HepG2 (cell line): ENCODE data around the gene KANK4. TPM values are rescaled to one million over a fixed set of nuclear protein-coding genes. Genes with fewer than 3 reads are reported as not detected.

Source experiments
- EP300 ChIP-seq, 3 experiments: sonication (generic) in 1 of 3; formaldehyde crosslinking in 1 of 3; IDR thresholded peaks; 2 replicates each; pipeline versions ENCODE4 v1.5.1 to v1.6.1; 2011 to 2020; ENCODE audit warnings: low read depth in 2 of 3, low read length in 2 of 3, borderline replicate concordance in 1 of 3, improper control_type of control experiment in 1 of 3, mild to moderate bottlenecking in 1 of 3, missing genetic modification reagents in 1 of 3, moderate library complexity in 1 of 3
- ESRRA ChIP-seq: sonication (generic); formaldehyde crosslinking; IDR thresholded peaks from 2 replicates; pipeline ENCODE4 v1.5.1; 2020; ENCODE audit warnings: mild to moderate bottlenecking, low read depth, missing genetic modification reagents
- HDAC1 ChIP-seq: sonication (generic); formaldehyde crosslinking; IDR thresholded peaks from 2 replicates; pipeline ENCODE4 v1.5.1; 2020; ENCODE audit warnings: mild to moderate bottlenecking, missing genetic modification reagents
- KLF16 ChIP-seq, 2 experiments: sonication (generic) in 1 of 2; formaldehyde crosslinking in 1 of 2; IDR thresholded peaks; 2 replicates each; pipeline versions ENCODE4 v1.6.1 to v1.8.0; 2016 to 2023; ENCODE audit warnings: missing genetic modification reagents in 2 of 2, missing compliant biosample characterization in 1 of 2
- KLF6 ChIP-seq: IDR thresholded peaks from 2 replicates; pipeline ENCODE4 v1.8.0; 2016; ENCODE audit warnings: missing biosample characterization, missing genetic modification reagents
- NR2C2 ChIP-seq: sonication (generic); formaldehyde crosslinking; IDR thresholded peaks from 2 replicates; pipeline ENCODE4 v1.4.0; 2020; ENCODE audit warnings: missing genetic modification reagents, mild to moderate bottlenecking, moderate library complexity, borderline replicate concordance
- NR2F1 ChIP-seq, 2 experiments: fragments of 450-650 bp in 1 of 2; formaldehyde crosslinking in 1 of 2; IDR thresholded peaks; 2 replicates each; pipeline versions ENCODE4 v1.5.0 to v1.6.1; 2016 to 2020; ENCODE audit warnings: mild to moderate bottlenecking in 1 of 2, missing compliant biosample characterization in 1 of 2, missing genetic modification reagents in 1 of 2, moderate library complexity in 1 of 2
- NR2F6 ChIP-seq, 2 experiments: IDR thresholded peaks; 2 replicates each; pipeline ENCODE4 v1.6.1; 2016; ENCODE audit warnings: antibody characterized with exemption in 1 of 2, mild to moderate bottlenecking in 1 of 2
- PHF21A ChIP-seq: sonication (generic); formaldehyde crosslinking; IDR thresholded peaks from 2 replicates; pipeline ENCODE4 v1.5.0; 2020; ENCODE audit warnings: mild to moderate bottlenecking, missing genetic modification reagents
- POGZ ChIP-seq: sonication (generic); formaldehyde crosslinking; IDR thresholded peaks from 2 replicates; pipeline ENCODE4 v1.4.0; 2020; ENCODE audit warnings: mild to moderate bottlenecking, missing genetic modification reagents
- RCOR2 ChIP-seq: IDR thresholded peaks from 2 replicates; pipeline ENCODE4 v1.6.1; 2016; ENCODE audit warnings: missing biosample characterization, missing genetic modification reagents
- SP5 ChIP-seq: IDR thresholded peaks from 2 replicates; pipeline ENCODE4 v1.6.1; 2016; ENCODE audit warnings: low read depth, borderline replicate concordance
- THRA ChIP-seq: sonication (generic); formaldehyde crosslinking; IDR thresholded peaks from 2 replicates; pipeline ENCODE4 v1.4.0; 2020; ENCODE audit warnings: missing genetic modification reagents, borderline replicate concordance
- ZNF225 ChIP-seq: sonication (generic); formaldehyde crosslinking; IDR thresholded peaks from 2 replicates; pipeline ENCODE4 v1.4.0; 2020; ENCODE audit warnings: mild to moderate bottlenecking, missing genetic modification reagents
- ZNF317 ChIP-seq: sonication (generic); formaldehyde crosslinking; IDR thresholded peaks from 2 replicates; pipeline ENCODE4 v1.5.0; 2020; ENCODE audit warnings: mild to moderate bottlenecking, missing genetic modification reagents
- polyA plus RNA-seq, 8 experiments: library from polyadenylated mRNA; depleted of rRNA in 3 of 8; stranded (reverse) in 7 of 8; unstranded in 1 of 8; fragments of >200 nt; fragmentation: Illumina TruSeq in 4 of 8; extraction: Trizol in 4 of 8; gene quantifications; 2 replicates each; pipeline versions ENCODE4 v1.2.1 to v1.2.3, GENCODE V29; 2011 to 2016; ENCODE audit warnings: low read depth in 4 of 8, missing spikeins in 1 of 8, mixed read lengths in 1 of 8; ENCODE audit not compliant: insufficient read depth in 1 of 8
- total RNA-seq, 5 experiments: library from RNA; depleted of rRNA; stranded (reverse); fragments of >200 nt; fragmentation: Illumina TruSeq; extraction: Trizol; gene quantifications; 2 replicates each; pipeline ENCODE4 v1.2.3, GENCODE V29; 2016; ENCODE audit warnings: low read depth in 1 of 5
- TF ChIP-seq, protein P1 (sequence below): sonication (generic); formaldehyde crosslinking; IDR thresholded peaks from 2 replicates; pipeline ENCODE4 v1.4.0; 2020; ENCODE audit warnings: mild to moderate bottlenecking, missing genetic modification reagents, borderline replicate concordance
- TF ChIP-seq, protein P2 (sequence below): sonication (generic); formaldehyde crosslinking; IDR thresholded peaks from 2 replicates; pipeline ENCODE4 v1.5.1; 2020; ENCODE audit warnings: mild to moderate bottlenecking, missing genetic modification reagents, borderline replicate concordance

The KANK4 gene
- total and polyA plus RNA-seq, 2 of the 13 experiments (the other 11 are each of a cell fraction or from before 2014, with no cell fraction given) = 16.1 to 25.7 TPM

DNA sequence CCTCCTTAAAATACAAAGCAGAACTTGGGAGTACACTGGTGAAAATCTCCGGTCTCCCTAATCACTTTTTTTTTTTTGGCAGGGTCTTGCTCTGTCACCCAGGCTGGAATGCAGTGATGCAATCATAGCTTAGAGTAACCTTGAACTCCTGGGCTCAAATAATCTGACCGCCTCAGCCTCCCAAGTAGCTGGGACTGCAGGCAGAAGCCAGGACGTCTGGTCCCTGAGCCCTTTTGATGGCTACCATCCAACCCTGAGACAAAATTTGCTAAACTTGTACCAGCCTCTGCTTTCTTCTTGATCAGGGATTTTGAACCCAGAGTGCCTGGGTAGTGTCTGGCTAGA lies 120.5 kb downstream of the KANK4 start (continued):
- peak; percentile 40; the same call in 1 of the 2 replicates for TF ChIP-seq THRA
- TF ChIP-seq, protein P1, sequence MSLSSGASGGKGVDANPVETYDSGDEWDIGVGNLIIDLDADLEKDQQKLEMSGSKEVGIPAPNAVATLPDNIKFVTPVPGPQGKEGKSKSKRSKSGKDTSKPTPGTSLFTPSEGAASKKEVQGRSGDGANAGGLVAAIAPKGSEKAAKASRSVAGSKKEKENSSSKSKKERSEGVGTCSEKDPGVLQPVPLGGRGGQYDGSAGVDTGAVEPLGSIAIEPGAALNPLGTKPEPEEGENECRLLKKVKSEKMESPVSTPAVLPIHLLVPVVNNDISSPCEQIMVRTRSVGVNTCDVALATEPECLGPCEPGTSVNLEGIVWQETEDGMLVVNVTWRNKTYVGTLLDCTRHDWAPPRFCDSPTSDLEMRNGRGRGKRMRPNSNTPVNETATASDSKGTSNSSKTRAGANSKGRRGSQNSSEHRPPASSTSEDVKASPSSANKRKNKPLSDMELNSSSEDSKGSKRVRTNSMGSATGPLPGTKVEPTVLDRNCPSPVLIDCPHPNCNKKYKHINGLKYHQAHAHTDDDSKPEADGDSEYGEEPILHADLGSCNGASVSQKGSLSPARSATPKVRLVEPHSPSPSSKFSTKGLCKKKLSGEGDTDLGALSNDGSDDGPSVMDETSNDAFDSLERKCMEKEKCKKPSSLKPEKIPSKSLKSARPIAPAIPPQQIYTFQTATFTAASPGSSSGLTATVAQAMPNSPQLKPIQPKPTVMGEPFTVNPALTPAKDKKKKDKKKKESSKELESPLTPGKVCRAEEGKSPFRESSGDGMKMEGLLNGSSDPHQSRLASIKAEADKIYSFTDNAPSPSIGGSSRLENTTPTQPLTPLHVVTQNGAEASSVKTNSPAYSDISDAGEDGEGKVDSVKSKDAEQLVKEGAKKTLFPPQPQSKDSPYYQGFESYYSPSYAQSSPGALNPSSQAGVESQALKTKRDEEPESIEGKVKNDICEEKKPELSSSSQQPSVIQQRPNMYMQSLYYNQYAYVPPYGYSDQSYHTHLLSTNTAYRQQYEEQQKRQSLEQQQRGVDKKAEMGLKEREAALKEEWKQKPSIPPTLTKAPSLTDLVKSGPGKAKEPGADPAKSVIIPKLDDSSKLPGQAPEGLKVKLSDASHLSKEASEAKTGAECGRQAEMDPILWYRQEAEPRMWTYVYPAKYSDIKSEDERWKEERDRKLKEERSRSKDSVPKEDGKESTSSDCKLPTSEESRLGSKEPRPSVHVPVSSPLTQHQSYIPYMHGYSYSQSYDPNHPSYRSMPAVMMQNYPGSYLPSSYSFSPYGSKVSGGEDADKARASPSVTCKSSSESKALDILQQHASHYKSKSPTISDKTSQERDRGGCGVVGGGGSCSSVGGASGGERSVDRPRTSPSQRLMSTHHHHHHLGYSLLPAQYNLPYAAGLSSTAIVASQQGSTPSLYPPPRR (CRISPR knock-in tag) = peak; percentile 43; the same call in 1 of the 2 replicates
- peak; percentile 24; the same call in 1 of the 2 replicates for TF ChIP-seq SP5
- TF ChIP-seq PHF21A = peak; percentile 72; the same call in 1 of the 2 replicates
- peak; percentile 24 to 56; a peak in 1 of 4 replicates for TF ChIP-seq EP300 (IDR thresholded peaks at IDR 0.05; ENCODE audit: low read depth in 2 of 2, low read length in 2 of 2)
- no peak; the same call in 1 of the 2 replicates for TF ChIP-seq EP300 (CRISPR knock-in tag; IDR thresholded peaks at IDR 0.05; ENCODE audit: borderline replicate concordance)
- TF ChIP-seq ZNF225 = no peak
- peak; percentile 83 for TF ChIP-seq HDAC1
- TF ChIP-seq, protein P2, sequence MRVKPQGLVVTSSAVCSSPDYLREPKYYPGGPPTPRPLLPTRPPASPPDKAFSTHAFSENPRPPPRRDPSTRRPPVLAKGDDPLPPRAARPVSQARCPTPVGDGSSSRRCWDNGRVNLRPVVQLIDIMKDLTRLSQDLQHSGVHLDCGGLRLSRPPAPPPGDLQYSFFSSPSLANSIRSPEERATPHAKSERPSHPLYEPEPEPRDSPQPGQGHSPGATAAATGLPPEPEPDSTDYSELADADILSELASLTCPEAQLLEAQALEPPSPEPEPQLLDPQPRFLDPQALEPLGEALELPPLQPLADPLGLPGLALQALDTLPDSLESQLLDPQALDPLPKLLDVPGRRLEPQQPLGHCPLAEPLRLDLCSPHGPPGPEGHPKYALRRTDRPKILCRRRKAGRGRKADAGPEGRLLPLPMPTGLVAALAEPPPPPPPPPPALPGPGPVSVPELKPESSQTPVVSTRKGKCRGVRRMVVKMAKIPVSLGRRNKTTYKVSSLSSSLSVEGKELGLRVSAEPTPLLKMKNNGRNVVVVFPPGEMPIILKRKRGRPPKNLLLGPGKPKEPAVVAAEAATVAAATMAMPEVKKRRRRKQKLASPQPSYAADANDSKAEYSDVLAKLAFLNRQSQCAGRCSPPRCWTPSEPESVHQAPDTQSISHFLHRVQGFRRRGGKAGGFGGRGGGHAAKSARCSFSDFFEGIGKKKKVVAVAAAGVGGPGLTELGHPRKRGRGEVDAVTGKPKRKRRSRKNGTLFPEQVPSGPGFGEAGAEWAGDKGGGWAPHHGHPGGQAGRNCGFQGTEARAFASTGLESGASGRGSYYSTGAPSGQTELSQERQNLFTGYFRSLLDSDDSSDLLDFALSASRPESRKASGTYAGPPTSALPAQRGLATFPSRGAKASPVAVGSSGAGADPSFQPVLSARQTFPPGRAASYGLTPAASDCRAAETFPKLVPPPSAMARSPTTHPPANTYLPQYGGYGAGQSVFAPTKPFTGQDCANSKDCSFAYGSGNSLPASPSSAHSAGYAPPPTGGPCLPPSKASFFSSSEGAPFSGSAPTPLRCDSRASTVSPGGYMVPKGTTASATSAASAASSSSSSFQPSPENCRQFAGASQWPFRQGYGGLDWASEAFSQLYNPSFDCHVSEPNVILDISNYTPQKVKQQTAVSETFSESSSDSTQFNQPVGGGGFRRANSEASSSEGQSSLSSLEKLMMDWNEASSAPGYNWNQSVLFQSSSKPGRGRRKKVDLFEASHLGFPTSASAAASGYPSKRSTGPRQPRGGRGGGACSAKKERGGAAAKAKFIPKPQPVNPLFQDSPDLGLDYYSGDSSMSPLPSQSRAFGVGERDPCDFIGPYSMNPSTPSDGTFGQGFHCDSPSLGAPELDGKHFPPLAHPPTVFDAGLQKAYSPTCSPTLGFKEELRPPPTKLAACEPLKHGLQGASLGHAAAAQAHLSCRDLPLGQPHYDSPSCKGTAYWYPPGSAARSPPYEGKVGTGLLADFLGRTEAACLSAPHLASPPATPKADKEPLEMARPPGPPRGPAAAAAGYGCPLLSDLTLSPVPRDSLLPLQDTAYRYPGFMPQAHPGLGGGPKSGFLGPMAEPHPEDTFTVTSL (CRISPR knock-in tag) = peak; percentile 83; the same call in 1 of the 2 replicates
- TF ChIP-seq KLF16 (CRISPR knock-in tag; IDR thresholded peaks at IDR 0.05) = 0 out of 4 replicates have a peak, but pooled peaks of 1 of the 2 experiments have one; percentile 46
- peak; percentile 62; the same call in 1 of the 2 replicates for TF ChIP-seq POGZ (CRISPR knock-in tag)
- TF ChIP-seq NR2C2 (CRISPR knock-in tag) = peak; percentile 60; the same call in 1 of the 2 replicates
- peak; percentile 59; the same call in 1 of the 2 replicates for TF ChIP-seq ESRRA (CRISPR knock-in tag)
- peak; percentile 63 for TF ChIP-seq NR2F6 (IDR thresholded peaks at IDR 0.05)
- TF ChIP-seq NR2F6 (CRISPR knock-in tag; IDR thresholded peaks at IDR 0.05) = peak; percentile 79
- peak; percentile 29 to 56; a peak in 1 of 4 replicates for TF ChIP-seq NR2F1 (CRISPR knock-in tag; IDR thresholded peaks at IDR 0.05)
- TF ChIP-seq RCOR2 = peak; percentile 59
- 0 out of 2 replicates have a peak, but pooled peaks have one; percentile 43 for TF ChIP-seq KLF6
- peak; percentile 84; the same call in 1 of the 2 replicates for TF ChIP-seq ZNF317 (CRISPR knock-in tag)
